ENCODE measurements around the gene PRC1. TPM values are rescaled to one million over a fixed set of nuclear protein-coding genes. Genes with fewer than 3 reads are reported as not detected.

Gene PRC1
- total and polyA plus RNA-seq, 2 experiments from 2014 or later = 64.1 to 74.5 TPM

GRCh38 chr15:90989040-90989768, 5.1 kb downstream of the PRC1 start:
- in situ Hi-C loops (cut with MboI) = no loop called here
- 83 to 84% methylated on average over 7 of the region's 7 CpGs for WGBS, 2 experiments (ENCODE audit: low coverage in 1 of 2, low lambda C conversion rate in 2 of 2, missing lambda C conversion rate in 2 of 2)
- Histone ChIP-seq H3K9me3 (ENCODE audit: low read depth) (no peaks in the 10 kb centered on the region), H3K4me1 (ENCODE audit: insufficient read depth) (no peaks in the 10 kb centered on the region), H3K9me2 (ENCODE audit: insufficient read depth) (no peaks in the 10 kb centered on the region), H3K4me3 (no peak overlapping the region), H3K27me3 (replicated peaks; ENCODE audit: insufficient read depth) (no peaks in the 10 kb centered on the region), H3K27ac (no peak overlapping the region), H4K20me1 (ENCODE audit: insufficient read depth) (no peaks in the 10 kb centered on the region), H3K36me3 (ENCODE audit: low read depth) (no peaks in the 10 kb centered on the region), H3F3A (ENCODE audit: insufficient read depth) (no peaks in the 10 kb centered on the region; the same call in 1 of the 2 replicates), H2AFZ (peak overlapping the region; percentile 61; the same call in 1 of the 2 replicates), H3K4me2 (ENCODE audit: unreplicated experiment) (no peak overlapping the region), H3K9ac (no peak overlapping the region), H3K79me2 (ENCODE audit: insufficient read depth) (peaks cover 100% of the 10 kb centered on the region)
- no peak for TF ChIP-seq EZH2phosphoT487 (IDR thresholded peaks at IDR 0.05; ENCODE audit: insufficient read depth, low read depth)
- TF ChIP-seq EZH2 (IDR thresholded peaks at IDR 0.05; ENCODE audit: insufficient read depth, poor library complexity, severe bottlenecking) = no peak
- DNase-seq = no peak

- no peak for DNase-seq
- Histone ChIP-seq H3K79me2 (ENCODE audit: insufficient read depth) (peaks cover 100% of the 10 kb centered on the region), H3F3A (ENCODE audit: insufficient read depth) (no peaks in the 10 kb centered on the region; the same call in 1 of the 2 replicates), H3K27ac (no peak overlapping the region), H3K9ac (no peak overlapping the region), H3K27me3 (replicated peaks; ENCODE audit: insufficient read depth) (no peaks in the 10 kb centered on the region), H2AFZ (peak overlapping the region; percentile 61), H3K4me3 (no peak overlapping the region), H3K4me2 (ENCODE audit: unreplicated experiment) (no peak overlapping the region), H3K4me1 (ENCODE audit: insufficient read depth) (no peaks in the 10 kb centered on the region), H3K9me2 (ENCODE audit: insufficient read depth) (no peaks in the 10 kb centered on the region), H3K9me3 (ENCODE audit: low read depth) (no peaks in the 10 kb centered on the region), H3K36me3 (ENCODE audit: low read depth) (peaks cover 5% of the 10 kb centered on the region; the same call in 1 of the 2 replicates), H4K20me1 (ENCODE audit: insufficient read depth) (no peaks in the 10 kb centered on the region)
- 82 to 93% methylated on average over 6 of the region's 6 CpGs for WGBS, 2 experiments (ENCODE audit: low coverage in 1 of 2, low lambda C conversion rate in 2 of 2, missing lambda C conversion rate in 2 of 2)
- TF ChIP-seq EZH2phosphoT487 (IDR thresholded peaks at IDR 0.05; ENCODE audit: insufficient read depth, low read depth) (no peak), EZH2 (IDR thresholded peaks at IDR 0.05; ENCODE audit: insufficient read depth, poor library complexity, severe bottlenecking) (no peak)
- in situ Hi-C loops (cut with MboI) = no loop called here
These were observed 6.0 kb downstream of the PRC1 start for GRCh38 chr15:90988296-90988695.

- H4K20me1 ChIP-seq (ENCODE audit: insufficient read depth) = no peaks in the 10 kb centered on the region
- H3K9me2 ChIP-seq (ENCODE audit: insufficient read depth) = no peaks in the 10 kb centered on the region
- no peak for DNase-seq
- 75 to 81% methylated on average over 7 of the region's 7 CpGs for WGBS, 2 experiments (ENCODE audit: low coverage in 1 of 2, low lambda C conversion rate in 2 of 2, missing lambda C conversion rate in 2 of 2)
- H3K9me3 ChIP-seq (ENCODE audit: low read depth) = no peaks in the 10 kb centered on the region
- peak overlapping the region; percentile 61 for H2AFZ ChIP-seq
- H3K4me1 ChIP-seq (ENCODE audit: insufficient read depth) = no peaks in the 10 kb centered on the region
- no peak for TF ChIP-seq EZH2phosphoT487 (IDR thresholded peaks at IDR 0.05; ENCODE audit: insufficient read depth, low read depth)
- no peak overlapping the region for H3K4me2 ChIP-seq (ENCODE audit: unreplicated experiment)
- peaks cover 97% of the 10 kb centered on the region for H3K79me2 ChIP-seq (ENCODE audit: insufficient read depth)
- in situ Hi-C loops (cut with MboI) = no loop called here
- no peak overlapping the region for H3K27ac ChIP-seq
- no peak overlapping the region for H3K9ac ChIP-seq
- no peaks in the 10 kb centered on the region; the same call in 1 of the 2 replicates for H3F3A ChIP-seq (ENCODE audit: insufficient read depth)
- peaks cover 10% of the 10 kb centered on the region; the same call in 1 of the 2 replicates for H3K36me3 ChIP-seq (ENCODE audit: low read depth)
- no peak overlapping the region for H3K4me3 ChIP-seq
- H3K27me3 ChIP-seq (replicated peaks; ENCODE audit: insufficient read depth) = no peaks in the 10 kb centered on the region
These were observed 6.7 kb downstream of the PRC1 start for GRCh38 chr15:90987561-90988141.

- no peaks in the 10 kb centered on the region for H3F3A ChIP-seq (ENCODE audit: insufficient read depth)
- H3K4me2 ChIP-seq (ENCODE audit: unreplicated experiment) = no peak overlapping the region
- 85 to 86% methylated on average over 11 of the region's 11 CpGs for WGBS, 2 experiments (ENCODE audit: low coverage in 1 of 2, low lambda C conversion rate in 2 of 2, missing lambda C conversion rate in 2 of 2)
- H3K36me3 ChIP-seq (ENCODE audit: low read depth) = peaks cover 10% of the 10 kb centered on the region; the same call in 1 of the 2 replicates
- peak overlapping the region; percentile 61 for H2AFZ ChIP-seq
- in situ Hi-C loops (cut with MboI) = no loop called here
- TF ChIP-seq EZH2phosphoT487 (IDR thresholded peaks at IDR 0.05; ENCODE audit: insufficient read depth, low read depth) (no peak), EZH2 (IDR thresholded peaks at IDR 0.05; ENCODE audit: insufficient read depth, poor library complexity, severe bottlenecking) (no peak)
- H3K27me3 ChIP-seq (replicated peaks; ENCODE audit: insufficient read depth) = no peaks in the 10 kb centered on the region
- no peaks in the 10 kb centered on the region for H3K9me3 ChIP-seq (ENCODE audit: low read depth)
- H3K79me2 ChIP-seq (ENCODE audit: insufficient read depth) = peaks cover 90% of the 10 kb centered on the region
- H3K9me2 ChIP-seq (ENCODE audit: insufficient read depth) = no peaks in the 10 kb centered on the region
- no peaks in the 10 kb centered on the region for H4K20me1 ChIP-seq (ENCODE audit: insufficient read depth)
- no peaks in the 10 kb centered on the region for H3K4me1 ChIP-seq (ENCODE audit: insufficient read depth)
- H3K27ac ChIP-seq = no peak overlapping the region
- H3K4me3 ChIP-seq = no peak overlapping the region
- no peak overlapping the region for H3K9ac ChIP-seq
- DNase-seq = no peak
These were observed 7.4 kb downstream of the PRC1 start for GRCh38 chr15:90986790-90987507.
